ENCODE measurements around the gene PPP2R3C. TPM values are rescaled to one million over a fixed set of nuclear protein-coding genes. Genes with fewer than 3 reads are reported as not detected.
"Not testable (repeated sequence)": the region's sequence is repeated elsewhere in the genome, so short reads cannot be mapped to it uniquely, and the experiment has no call there.

The PPP2R3C gene
- total RNA-seq, 1 donor from 2014 or later: 30.0 TPM

DNA sequence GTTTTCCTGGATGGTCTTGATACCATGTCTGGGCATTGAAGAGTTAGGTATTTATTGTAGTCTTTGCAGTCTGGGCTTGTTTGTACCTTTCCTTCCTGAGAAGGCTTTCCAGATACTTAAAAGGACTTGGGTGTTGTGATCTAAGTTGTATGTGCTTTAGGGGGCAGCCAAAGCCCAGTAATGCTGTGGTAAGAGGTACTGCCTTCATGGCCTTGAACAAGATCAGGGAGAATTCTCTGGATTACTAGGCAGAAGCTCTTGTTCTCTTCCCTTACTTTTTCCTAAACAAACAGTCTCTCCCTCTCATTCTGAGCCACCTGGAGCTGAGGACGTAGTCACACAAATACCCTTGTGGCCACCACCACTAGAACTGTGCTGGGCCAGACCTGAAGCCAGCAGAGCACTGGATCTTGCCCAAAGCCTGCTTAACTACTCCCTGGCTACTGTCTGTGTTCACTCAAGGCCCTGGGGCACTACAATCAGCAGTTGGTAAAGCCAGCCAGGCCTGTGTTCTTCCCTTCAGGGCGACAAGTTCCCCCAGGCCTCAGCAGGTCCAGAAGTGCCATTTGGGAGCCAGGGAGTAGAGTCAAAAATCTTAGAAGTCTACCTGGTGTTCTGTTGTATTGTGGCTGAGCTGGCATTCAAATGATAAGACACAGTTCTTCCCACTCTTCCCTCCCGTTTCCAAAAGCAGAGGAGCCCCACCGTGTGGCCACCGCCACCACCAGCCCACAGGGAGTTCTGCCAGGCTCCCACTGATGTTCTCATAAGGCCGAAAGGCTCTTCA is 11.9 kb upstream of the PPP2R3C start:
- no peak for DNase-seq (ENCODE audit: low spot score)

DNA sequence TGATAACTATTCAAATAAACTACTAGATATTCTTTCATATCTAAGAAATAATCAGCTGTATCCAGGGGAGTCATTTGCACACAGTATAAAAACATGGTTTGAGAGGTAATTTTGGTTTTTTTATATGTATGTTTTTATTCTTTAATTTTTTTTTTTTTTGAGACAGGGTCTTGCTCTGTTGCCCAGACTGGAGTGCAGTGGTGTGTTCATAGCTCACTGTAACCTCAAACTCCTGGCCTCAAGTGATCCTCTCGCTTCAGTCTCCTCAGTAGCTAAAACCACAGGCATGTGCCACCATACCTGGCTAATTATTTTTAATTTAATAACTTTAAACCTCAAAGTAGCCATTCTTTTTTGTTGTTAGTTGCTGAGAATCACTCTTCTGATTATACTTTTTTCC is 2.3 kb upstream of the PPP2R3C start:
- DNase-seq (ENCODE audit: low spot score): no peak

DNA sequence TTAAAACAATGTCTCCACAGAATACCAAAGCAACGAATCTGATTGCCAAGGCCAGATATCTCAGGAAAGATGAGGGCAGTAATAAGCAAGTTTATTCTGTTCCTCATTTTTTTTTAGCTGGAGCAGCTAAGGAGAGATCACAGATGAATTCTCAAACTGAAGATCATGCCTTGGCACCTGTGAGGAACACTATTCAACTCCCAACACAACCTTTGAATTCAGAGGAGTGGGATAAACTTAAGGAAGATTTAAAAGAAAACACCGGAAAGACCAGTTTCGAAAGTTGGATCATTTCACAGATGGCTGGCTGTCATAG is 1.6 kb upstream of the PPP2R3C start:
- DNase-seq (ENCODE audit: low spot score): no peak

DNA sequence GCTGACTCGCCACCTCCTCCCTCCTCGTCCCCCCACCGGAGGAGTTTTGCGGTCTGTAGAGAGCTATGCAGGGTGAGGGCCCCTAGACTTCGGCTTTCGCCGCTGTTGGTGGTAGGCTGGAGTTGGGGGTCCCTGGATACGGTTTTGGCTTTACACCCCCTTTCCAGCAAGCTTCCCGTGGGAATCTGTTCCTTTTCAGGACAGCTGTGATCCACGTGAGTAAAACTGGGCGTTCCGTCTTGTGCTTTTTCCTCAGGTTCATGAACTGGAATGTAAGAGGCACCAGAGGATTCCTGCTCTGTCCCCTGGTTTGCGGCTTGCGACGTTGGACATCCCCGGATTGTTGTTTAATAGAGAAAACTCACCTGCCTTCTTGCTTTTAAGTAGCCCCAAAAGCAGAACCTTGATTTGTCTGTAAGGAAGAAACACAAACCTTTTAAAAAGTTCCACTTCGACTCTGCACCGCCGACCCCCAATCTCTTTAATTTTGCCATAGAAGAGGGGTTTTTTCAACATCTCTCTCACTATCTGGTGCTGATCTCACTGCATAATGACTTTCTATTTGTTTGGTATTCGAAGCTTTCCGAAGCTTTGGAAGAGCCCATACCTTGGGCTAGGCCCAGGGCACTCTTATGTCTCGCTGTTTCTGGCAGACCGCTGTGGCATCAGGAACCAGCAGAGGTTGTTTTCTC is 1.1 kb upstream of the PPP2R3C start:
- DNase-seq (ENCODE audit: low spot score): no peak

DNA sequence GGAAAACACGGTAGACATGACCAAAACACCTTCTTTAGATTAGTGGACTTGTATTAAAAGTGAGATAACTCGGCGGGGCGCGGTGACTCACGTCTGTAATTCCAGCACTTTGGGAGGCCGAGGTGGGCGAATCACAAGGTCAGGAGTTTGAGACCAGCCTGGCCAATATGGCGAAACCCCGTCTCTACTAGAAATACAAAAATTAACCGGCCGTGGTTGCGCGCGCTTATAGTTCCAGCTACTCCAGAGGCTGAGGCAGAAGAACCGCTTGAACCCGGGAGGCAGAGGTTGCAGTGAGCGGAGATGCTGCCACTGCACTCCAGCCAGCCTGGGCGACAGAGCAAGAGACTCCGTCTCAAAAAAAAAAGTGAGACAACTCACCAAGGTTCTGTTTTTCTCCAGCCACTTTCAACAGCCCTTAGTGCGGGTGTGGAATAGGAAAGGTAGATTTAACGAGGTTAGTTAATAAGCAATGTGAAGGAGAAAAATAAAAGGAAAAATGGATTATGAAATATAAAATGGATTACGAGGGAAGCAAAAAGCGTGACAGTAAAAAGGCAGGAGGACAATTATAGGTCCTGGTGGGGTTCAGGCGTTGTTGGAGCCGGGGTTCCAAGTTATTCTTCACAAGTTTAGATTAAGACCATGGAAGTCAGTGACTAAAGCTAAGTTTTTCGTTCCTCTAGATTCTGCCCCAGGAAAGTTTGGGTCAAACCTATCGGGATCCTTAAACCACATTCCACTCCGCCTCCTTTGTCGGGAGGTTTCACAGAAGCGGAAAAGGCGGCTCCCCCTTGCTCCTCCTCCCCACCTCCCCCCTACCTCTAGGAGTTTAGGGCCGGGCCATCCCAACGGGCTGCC is 534 bp downstream of the PPP2R3C start:
- DNase-seq (ENCODE audit: low spot score): no peak

DNA sequence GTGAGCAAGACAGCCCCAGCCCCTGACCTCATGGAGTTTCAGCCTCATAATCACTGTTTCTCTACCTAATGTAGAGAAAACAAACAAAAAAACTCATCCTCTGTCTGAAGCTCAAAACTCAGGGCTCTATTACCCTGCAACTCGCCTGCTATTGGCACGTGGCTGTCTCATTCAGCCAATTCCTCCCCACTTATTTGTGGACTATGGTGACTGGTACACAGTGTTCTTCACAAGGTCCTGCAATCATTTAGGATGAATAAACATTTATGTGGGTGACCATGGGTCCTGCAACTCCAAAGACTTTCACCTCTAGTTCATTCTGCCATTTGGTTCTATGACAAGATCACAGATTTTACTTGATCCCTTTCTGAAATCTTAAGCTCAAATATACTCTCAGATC is 4.7 kb downstream of the PPP2R3C start:
- DNase-seq (ENCODE audit: low spot score): no peak

DNA sequence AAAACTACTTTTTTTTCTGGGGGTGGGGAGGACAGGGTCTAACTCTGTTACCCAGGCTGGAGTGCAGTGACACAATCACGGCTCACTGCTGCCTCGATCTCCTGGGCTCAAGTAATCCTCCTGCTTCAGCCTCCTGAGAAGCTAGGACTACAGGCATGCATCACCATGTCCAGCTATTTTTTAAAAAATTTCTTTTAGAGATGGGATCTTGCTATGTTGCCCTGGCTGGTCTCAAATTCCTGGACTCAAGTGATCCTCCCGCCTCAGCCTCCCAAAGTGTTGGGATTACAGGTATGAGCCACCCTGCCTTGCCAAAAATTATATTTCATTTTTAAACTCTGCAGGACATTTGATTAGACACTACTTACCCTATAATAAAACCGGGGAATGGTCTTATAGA is 5.5 kb downstream of the PPP2R3C start:
- DNase-seq (ENCODE audit: low spot score): no peak

DNA sequence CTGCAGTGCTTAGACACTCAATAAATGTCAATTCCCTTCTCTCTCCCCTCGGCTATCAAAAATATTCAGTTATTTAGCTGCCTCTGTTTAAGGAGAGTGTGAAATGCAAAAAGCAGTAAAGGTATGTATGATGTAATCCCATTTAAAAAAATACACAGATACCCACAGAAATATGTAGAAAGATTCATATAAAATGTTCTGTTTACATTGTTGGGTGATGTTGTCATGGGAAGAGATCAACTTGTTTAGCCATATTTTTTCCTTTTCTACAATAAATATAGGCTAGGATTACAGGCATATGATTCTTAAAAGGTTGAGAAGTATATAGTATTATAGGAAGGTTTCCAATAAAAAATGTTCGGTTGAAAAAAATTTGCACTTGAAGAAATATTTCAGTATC is 7.8 kb downstream of the PPP2R3C start:
- no peak for DNase-seq (ENCODE audit: low spot score)

DNA sequence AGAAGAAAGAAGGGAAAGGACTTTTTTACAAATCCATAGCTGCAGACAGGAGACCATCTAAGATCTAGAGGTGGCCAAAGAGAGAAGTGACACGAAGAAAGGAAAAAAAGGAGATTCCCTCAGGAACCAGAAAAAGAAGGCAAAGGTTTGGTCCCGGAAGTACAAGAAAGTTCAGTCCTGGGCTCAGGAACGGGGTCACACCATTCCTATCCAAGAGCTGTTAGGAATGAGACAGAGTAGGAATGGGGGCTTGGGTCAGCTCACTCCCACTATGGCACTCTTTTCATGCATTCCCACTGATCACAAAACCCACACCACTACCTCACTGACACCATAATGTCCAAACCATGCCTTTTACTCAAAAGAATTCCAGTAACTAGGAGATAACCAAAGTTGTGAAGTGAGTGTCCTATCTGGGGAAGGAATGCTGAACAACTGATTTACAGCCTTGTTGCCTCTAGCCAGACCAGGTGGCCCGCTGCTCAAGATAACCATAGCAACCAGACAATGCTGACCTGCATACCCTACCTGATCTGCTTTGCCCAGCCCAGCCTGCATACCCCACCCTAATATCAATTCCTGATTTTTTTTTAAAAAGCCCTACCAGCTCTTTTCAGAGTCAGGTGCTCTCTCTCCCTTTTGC is 8.4 kb downstream of the PPP2R3C start:
- no peak for DNase-seq (ENCODE audit: low spot score)

DNA sequence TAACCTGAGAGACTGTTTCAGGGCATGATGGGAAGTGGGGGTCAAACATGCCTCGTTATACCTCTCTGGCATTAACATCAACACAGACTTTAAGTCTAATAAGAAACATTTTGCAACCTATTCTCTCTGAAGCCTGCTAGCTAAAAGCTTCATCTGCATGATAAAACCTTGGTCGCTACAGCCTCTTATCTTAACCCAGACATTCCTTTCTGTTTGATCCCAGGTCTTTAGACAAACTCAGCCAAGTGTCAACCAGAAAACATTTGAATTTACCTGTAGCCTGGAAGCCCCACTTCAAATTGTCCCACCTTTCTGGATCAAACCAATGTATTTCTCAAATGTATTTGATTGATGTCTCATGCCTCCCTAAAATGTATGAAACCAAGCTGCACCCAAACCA is 9.1 kb downstream of the PPP2R3C start:
- DNase-seq (ENCODE audit: low spot score): no peak

DNA sequence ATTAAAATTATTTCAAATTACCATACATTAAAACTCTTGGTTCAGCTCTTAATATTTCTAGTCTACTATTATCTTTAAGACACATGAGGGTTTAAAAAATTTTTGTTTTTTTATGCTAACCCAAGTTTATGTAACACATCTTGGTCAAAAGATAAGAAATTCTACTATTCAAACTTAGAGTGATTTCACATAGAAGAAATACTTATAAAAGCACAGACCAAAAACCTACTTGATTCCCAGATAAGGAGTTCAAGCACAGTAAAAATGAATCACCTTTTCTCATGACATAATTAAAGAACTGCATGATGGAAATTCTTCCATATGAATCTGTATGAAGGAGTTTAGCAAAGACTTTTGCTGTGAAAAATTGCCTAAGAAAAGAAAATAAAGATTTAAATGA is 13.9 kb downstream of the PPP2R3C start:
- DNase-seq (ENCODE audit: low spot score): no peak

DNA sequence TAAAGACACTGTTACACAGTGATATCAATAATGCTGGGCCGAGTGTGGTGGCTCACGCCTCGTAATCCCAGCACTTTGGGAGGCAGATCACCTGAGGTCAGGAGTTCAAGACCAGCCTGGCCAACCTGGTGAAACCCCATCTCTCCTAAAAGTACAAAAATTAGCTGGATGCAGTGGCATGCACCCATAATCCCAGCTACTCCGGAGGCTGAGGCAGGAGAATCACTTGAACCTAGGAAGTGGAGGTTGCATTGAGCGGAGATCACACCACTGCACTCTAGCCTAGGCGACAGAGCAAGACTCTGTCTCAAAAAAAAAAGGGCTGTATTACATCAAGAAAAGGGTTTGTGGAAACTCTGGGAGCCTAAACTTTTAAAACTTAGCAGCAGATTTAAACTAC is 27.1 kb downstream of the PPP2R3C start:
- not testable (repeated sequence) for DNase-seq (ENCODE audit: low spot score)

DNA sequence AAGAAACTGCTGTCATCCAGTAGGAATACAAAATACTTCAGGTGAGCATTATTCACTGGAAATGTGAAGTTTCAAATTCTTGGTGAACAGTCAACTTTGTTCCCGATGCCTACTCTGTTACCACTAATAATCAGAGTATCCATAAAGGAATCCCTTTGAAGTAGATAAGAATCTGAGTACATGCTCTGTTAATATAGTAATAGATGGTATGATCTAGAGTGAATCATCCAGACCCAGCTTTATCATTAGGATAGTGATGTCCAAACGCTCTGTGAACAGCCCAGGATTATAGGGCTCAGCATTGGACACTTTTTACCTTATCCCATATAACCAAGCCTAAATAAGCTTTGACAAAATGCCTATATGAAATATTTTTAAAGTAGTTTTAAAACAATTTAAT is 33.3 kb downstream of the PPP2R3C start:
- DNase-seq (ENCODE audit: low spot score): no peak

DNA sequence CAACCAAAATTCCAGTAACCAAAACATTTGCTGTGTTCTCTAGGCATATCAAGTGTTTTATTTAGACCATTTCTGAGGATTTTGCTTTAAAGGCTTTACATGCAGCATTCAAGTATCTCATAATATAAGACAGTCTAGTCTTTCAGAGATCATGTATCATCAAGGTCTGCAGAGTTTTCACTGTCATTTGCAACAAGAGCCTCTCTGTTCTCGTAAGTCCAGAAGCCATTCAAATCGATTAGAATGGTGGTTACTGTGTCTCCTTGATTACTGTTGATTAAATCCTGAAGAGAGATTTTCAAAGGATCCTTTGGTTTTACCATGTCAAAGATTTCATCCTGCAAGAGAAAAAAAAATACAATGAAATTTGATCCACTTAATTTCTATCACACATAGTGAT is 36.3 kb downstream of the PPP2R3C start:
- DNase-seq (ENCODE audit: low spot score): no peak

DNA sequence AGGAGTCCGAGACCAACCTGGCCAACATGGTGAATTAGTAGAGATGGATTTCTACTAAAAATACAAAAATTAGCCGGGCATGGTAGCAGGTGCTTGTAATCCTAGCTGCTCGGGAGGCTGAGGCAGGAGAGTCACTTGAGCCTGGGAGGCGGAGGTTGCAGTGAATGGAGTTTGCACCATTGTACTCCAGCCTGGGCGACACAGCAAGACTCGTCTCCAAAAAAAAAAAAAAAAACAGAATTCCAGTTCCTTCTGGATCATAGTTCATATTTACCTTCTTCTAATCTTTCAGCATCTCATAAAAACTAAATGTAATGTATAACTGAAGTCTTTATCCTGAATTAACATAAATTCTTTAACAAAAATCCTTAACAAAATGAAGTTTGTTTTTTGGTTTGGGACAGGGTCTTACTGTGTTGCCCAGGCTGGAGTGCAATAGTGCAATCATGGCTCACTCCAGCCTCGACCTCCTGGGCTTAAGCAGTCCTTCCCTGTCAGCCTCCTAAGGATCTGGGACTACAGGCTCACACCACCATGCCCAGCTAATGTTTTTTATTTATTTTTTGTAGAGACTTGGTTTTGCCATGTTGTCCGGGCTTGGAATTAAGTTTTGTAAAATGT is 38.1 kb downstream of the PPP2R3C start:
- DNase-seq (ENCODE audit: low spot score): no peak

DNA sequence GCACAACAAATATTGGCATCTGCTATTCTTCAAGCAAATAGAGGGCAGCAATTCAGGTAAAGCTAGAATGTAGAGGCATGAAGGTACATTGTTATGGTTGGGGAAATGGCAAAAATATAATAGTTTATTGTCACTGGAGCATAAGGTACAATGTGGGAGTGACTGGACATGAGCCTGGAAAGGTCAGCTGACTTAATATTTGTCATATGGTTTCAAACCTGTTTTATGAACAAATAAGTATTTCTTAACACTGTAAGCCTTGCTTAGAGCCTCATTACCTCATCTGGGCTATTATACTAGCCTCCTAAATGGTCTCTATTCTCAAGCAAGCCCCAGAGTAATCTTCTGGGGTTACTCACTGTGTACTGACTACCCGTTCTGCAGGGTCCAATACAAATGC is 42.0 kb downstream of the PPP2R3C start:
- no peak for DNase-seq (ENCODE audit: low spot score)

DNA sequence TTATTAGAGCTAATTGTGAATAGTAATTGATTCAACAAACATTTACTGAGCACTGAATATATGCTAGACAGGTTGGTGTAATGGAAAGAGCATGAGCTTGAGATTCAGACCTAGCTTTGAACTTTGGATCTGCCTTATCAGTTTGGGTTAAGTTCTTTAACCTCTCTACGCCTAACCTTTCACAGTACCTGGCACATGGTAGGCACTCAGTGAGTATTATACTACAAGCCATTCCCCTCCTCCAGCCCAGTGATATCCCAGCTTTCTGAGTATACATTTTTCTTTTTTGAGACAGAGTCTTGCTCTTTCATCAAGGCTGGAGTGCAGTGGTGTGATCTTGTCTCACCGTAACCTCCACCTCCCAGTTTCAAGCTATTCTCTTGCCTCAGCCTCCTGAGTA is 43.7 kb downstream of the PPP2R3C start:
- DNase-seq (ENCODE audit: low spot score): no peak

DNA sequence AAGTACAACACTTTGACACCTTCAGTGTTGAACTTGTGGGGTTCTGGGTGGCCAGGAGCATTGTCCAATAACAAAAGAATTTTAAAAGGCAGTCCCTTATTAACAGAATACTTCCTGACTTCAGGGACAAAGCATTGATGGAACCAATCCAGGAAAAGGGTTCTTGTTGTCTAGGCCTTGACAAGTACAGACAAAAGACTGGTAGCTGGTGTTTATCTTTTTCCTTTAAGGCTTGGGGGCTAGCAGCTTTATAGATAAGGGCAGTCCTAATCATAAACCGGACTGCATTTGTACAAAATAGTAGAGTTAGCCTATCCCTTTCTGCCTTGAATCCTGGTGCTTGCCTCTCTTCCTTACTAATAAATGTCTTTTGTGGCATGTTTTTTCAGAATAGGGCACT is 48.3 kb downstream of the PPP2R3C start:
- no peak for DNase-seq (ENCODE audit: low spot score)

DNA sequence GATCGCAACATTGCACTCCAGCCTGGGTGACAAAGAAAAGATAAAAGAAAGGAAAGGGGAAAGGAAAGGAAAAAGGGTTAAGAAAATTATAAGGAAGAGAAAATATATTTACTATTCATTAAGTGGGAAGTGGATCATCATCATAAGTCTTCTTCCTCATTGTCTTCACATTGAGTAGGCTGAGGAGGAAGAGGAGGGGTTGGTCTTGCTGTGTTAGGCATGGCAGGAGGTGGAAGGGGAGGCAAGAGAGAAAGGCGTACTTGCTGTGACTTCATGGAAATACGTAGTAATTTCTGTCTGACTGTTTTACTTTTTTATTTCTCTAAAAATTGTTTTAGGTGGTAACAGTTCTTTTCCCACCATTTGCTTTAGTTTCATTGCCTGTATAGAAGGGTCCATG is 49.6 kb downstream of the PPP2R3C start:
- no peak for DNase-seq (ENCODE audit: low spot score)

DNA sequence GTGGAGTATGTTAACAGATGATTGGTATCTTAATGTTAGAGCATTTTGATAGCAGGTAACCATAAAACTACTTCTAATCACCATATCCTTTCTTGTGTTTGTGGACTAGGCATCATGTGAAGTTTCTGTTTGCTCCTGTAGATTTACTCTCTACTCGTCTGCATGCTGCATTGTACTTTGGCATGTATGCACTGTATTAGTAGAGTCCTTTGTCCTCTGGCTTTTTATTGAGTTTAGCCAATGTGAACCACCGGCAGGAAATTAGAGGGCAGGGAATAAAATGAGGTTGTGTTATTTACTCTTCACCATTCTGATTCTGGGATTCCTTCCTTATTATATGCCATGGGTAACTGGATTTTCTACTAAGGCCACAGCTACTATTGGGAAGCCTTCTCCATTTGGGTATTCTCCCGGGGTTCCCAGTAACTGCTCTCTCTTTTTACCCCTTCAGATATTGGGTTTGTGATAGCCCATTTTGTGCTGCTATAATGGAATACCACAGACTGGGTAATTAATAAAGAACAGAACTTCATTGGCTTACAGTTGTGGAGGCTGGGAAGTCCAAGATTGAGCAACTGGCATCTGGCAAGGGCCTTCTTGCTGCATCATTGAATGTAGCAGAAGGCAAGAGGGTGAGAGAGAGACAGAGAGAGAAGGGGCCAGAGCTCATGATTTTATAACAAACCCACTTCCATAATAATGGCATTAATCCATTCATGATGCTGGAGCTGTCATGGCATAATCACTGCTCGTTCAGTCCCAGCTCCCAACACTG is 53.4 kb downstream of the PPP2R3C start:
- no peak for DNase-seq (ENCODE audit: low spot score)

DNA sequence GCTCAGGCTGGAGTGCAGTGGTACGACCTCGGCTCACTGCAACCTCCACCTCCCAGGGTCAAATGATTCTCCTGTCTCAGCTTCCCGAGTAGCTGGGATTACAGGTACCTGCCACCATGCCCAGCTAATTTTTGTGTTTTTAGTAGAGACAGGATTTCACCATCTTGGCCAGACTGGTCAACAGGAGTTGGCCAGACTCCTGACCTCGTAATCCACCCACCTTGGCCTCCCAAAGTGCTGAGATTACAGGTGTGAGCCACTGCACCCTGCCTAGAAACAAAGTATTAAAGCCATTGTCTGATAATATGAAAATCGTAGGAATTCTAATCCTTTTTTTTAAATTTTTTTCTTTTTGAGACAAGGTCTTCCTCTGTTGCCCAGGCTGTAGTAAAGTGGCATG is 56.1 kb downstream of the PPP2R3C start:
- not testable (repeated sequence) for DNase-seq (ENCODE audit: low spot score)
